Endothelial cell of umbilical vein (primary cell): ENCODE data around the gene TRABD. TPM values are rescaled to one million over a fixed set of nuclear protein-coding genes. Genes with fewer than 3 reads are reported as not detected.
A peak's percentile ranks its signal among the peaks of the same experiment; 100 is the strongest.

ENCODE experiments used
- BruUV-seq: library from RNA; stranded (reverse); fragments of 400-500 nt; replicated peaks from 2 replicates; lab custom pipeline; 2021; lab: Mats Ljungman, UMichigan
- CTCF ChIA-PET: fragments of 300-600, 350-600 bp; sonication (Branson Sonifier 250); formaldehyde crosslinking; loops from one replicate; lab custom pipeline; 2021; ENCODE audit warnings: antibody characterized with exemption, inconsistent platforms; lab: Charles Lee
- POLR2A ChIA-PET: fragments of 300-600, 350-600 bp; sonication (Branson Sonifier 250); formaldehyde crosslinking; loops from one replicate; lab custom pipeline; 2021; ENCODE audit warnings: antibody characterized with exemption, inconsistent platforms; lab: Charles Lee
- DNase-seq: peaks from one replicate; pipeline ENCODE4 v3.0.0-alpha.2; 2011; ENCODE audit warnings: low read depth, low spot score
- FAIRE-seq: peaks from 2 replicates; lab custom pipeline; 2011; peaks lifted over from hg19 to GRCh38; lab: Jason Lieb, UNC
- H2AFZ ChIP-seq: 2 replicates; pipeline ENCODE4 v1.6.0; 2012; ENCODE audit warnings: low read depth, low read length, control low read depth, inconsistent platforms
- H3K27ac ChIP-seq: 2 replicates; pipeline ENCODE4 v1.5.1; 2011; ENCODE audit warnings: low read depth, mild to moderate bottlenecking, control low read depth, low read length, moderate library complexity; ENCODE audit not compliant: insufficient read depth
- H3K27me3 ChIP-seq, 2 experiments: 2 replicates each; pipeline versions ENCODE4 v1.6.0 to v1.6.1; 2011; ENCODE audit warnings: low read length in 2 of 2, mixed read lengths in 1 of 2; ENCODE audit not compliant: control insufficient read depth in 2 of 2, insufficient read depth in 2 of 2
- H3K36me3 ChIP-seq, 2 experiments: 2 replicates in 1 of 2; 3 replicates in 1 of 2; pipeline ENCODE4 v1.5.1; 2011; ENCODE audit warnings: low read length in 2 of 2, mild to moderate bottlenecking in 1 of 2, moderate library complexity in 1 of 2; ENCODE audit not compliant: control insufficient read depth in 2 of 2, insufficient read depth in 2 of 2; ENCODE audit errors: extremely low read depth in 1 of 2
- H3K4me1 ChIP-seq: 3 replicates; pipeline ENCODE4 v1.5.1; 2011; ENCODE audit warnings: mild to moderate bottlenecking, low read length; ENCODE audit not compliant: control insufficient read depth, insufficient read depth; ENCODE audit errors: extremely low read depth
- H3K4me2 ChIP-seq: 2 replicates; pipeline ENCODE4 v1.6.1; 2011; ENCODE audit warnings: low read length, control low read depth, mixed read lengths; ENCODE audit not compliant: insufficient read depth
- H3K4me3 ChIP-seq, 3 experiments: fragments of 200-600 bp in 1 of 3; sonication (generic), shearing (Covaris generic) in 1 of 3; replicated peaks in 1 of 3; 2 replicates each; pipeline ENCODE4 v1.5.1; 2011 to 2016; ENCODE audit warnings: control low read depth in 3 of 3, low read length in 3 of 3, mild to moderate bottlenecking in 2 of 3, inconsistent platforms in 1 of 3, low read depth in 1 of 3, moderate library complexity in 1 of 3; ENCODE audit not compliant: insufficient read depth in 1 of 3
- H3K79me2 ChIP-seq: 2 replicates; pipeline ENCODE4 v1.6.0; 2012; ENCODE audit warnings: low read length, inconsistent platforms; ENCODE audit not compliant: control insufficient read depth, insufficient read depth
- H3K9ac ChIP-seq: replicated peaks from 2 replicates; pipeline ENCODE3; 2011; ENCODE audit warnings: low read length, control low read depth; ENCODE audit not compliant: insufficient read depth; ENCODE audit errors: extremely low read depth
- H3K9me1 ChIP-seq: replicated peaks from 3 replicates; pipeline ENCODE4 v1.6.0; 2011; ENCODE audit warnings: mild to moderate bottlenecking, low read length; ENCODE audit not compliant: control insufficient read depth, insufficient read depth; ENCODE audit errors: extremely low read depth
- H3K9me3 ChIP-seq: replicated peaks from 2 replicates; pipeline ENCODE4 v1.5.1; 2012; ENCODE audit warnings: low read length, inconsistent platforms; ENCODE audit not compliant: control insufficient read depth, insufficient read depth
- H4K20me1 ChIP-seq: replicated peaks from 2 replicates; pipeline ENCODE3; 2011; ENCODE audit warnings: mild to moderate bottlenecking, low read length; ENCODE audit not compliant: control insufficient read depth, insufficient read depth; ENCODE audit errors: extremely low read depth
- EZH2 ChIP-seq: IDR thresholded peaks from 2 replicates; pipeline ENCODE4 v1.6.1; 2012; ENCODE audit warnings: borderline replicate concordance, low read depth, mild to moderate bottlenecking, moderate library complexity, low read length, inconsistent platforms; ENCODE audit not compliant: severe bottlenecking
- FOS ChIP-seq: IDR thresholded peaks from 2 replicates; pipeline ENCODE4 v1.6.1; 2011; ENCODE audit warnings: mild to moderate bottlenecking, low read length, moderate library complexity, borderline replicate concordance; ENCODE audit not compliant: insufficient read depth
- GATA2 ChIP-seq: IDR thresholded peaks from 2 replicates; pipeline ENCODE4 v1.7.0; 2011; ENCODE audit warnings: low read depth, mild to moderate bottlenecking, moderate library complexity, mixed read lengths, low read length; ENCODE audit not compliant: insufficient read length, insufficient read depth
- JUN ChIP-seq: IDR thresholded peaks from 2 replicates; pipeline ENCODE4 v1.6.1; 2011; ENCODE audit warnings: borderline replicate concordance, low read depth; ENCODE audit not compliant: insufficient read length, insufficient read depth
- MYC ChIP-seq: IDR thresholded peaks from one replicate; pipeline ENCODE4 v1.6.1; 2011; ENCODE audit warnings: mild to moderate bottlenecking, low read depth, low read length
- POLR2A ChIP-seq: IDR thresholded peaks from 2 replicates; pipeline ENCODE4 v1.6.1; 2012; ENCODE audit warnings: low read depth, mild to moderate bottlenecking, control low read depth, low read length
- POLR2AphosphoS5 ChIP-seq: IDR thresholded peaks from 2 replicates; pipeline ENCODE4 v1.6.1; 2012; ENCODE audit warnings: low read depth, mild to moderate bottlenecking, control low read depth, low read length, moderate library complexity; ENCODE audit not compliant: insufficient read depth
- dilution Hi-C: fragments of 300-500 bp; cut with MboI; formaldehyde crosslinking; loops from one replicate; pipeline ENCODE4 v1.15.0; 2019; ENCODE audit warnings: low sequenced_read_pairs; ENCODE audit not compliant: extremely low pct_ligation_motif_present
- intact Hi-C: fragments of 100-400 bp; cut with micrococcal nuclease; formaldehyde crosslinking; loops from one replicate; pipeline ENCODE4 v1.10.0; 2022
- polyA plus RNA-seq, 4 experiments: library from polyadenylated mRNA; depleted of rRNA in 3 of 4; stranded (reverse) in 3 of 4; unstranded in 1 of 4; fragments of >200 nt; gene quantifications; 2 replicates each; pipeline versions ENCODE4 v1.2.1 to v1.2.3, GENCODE V29; 2011 to 2012; ENCODE audit warnings: missing spikeins in 1 of 4
- total RNA-seq: library from RNA; stranded (reverse); gene quantifications from 2 replicates; pipeline ENCODE4 v1.2.3, GENCODE V29; 2021
- TF ChIP-seq, protein P1 (sequence below), 2 donors: IDR thresholded peaks; 1 replicate in 1 of 2; 2 replicates in 1 of 2; pipeline ENCODE4 v1.5.1; 2011; ENCODE audit warnings: low read length in 2 of 2, mild to moderate bottlenecking in 2 of 2, moderate library complexity in 2 of 2, control low read depth in 1 of 2, inconsistent platforms in 1 of 2, low read depth in 1 of 2; ENCODE audit not compliant: insufficient read depth in 1 of 2; ENCODE audit errors: extremely low read depth in 1 of 2
- TF ChIP-seq, protein P2 (sequence below): IDR thresholded peaks from 2 replicates; pipeline ENCODE4 v1.6.1; 2011; ENCODE audit not compliant: insufficient read depth, insufficient read length

The TRABD gene
- total and polyA plus RNA-seq, 2 donors (not counting 3 experiments of a cell fraction or from before 2014, with no cell fraction given) = 46.8 to 48.4 TPM

DNA sequence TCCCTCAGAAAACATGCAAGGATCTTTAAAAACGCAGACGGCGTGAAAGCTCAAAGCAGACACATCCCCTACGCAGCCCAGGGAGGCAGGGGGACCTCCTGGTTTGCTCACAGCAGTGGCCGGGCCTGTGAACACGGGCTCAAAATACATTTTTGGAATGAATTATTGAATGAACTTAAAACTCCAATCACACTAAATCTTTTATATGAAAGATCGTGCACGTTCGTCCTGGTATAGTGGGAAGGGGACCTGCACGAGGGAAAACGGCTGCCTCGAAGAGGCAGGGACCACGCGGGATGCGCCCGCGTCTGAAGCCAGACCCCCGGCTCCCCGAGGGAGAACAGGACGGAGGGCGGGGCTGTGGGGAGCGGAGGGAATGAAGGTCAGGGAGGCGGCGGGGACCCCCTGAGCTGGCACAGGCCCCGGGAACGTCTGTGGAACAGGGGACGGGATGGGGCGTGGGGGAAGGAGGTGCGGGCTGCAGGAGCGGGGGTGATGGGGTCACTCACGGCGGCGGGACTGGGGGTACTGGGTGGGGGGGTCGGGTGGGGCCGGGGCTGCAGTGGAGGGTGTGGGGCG lies 16.4 kb upstream of the TRABD start:
- H3K36me3 ChIP-seq = peaks cover 0 to 2% of the 10 kb centered on the region in 2 experiments
- H3K27me3 ChIP-seq = no peaks in the 10 kb centered on the region
- BruUV-seq = no TSS peak
- H3K9me1 ChIP-seq = no peaks in the 10 kb centered on the region
- no peak for FAIRE-seq
- H3K79me2 ChIP-seq = no peaks in the 10 kb centered on the region
- TF ChIP-seq MYC = no peak
- no peak for TF ChIP-seq FOS
- TF ChIP-seq, protein P1, sequence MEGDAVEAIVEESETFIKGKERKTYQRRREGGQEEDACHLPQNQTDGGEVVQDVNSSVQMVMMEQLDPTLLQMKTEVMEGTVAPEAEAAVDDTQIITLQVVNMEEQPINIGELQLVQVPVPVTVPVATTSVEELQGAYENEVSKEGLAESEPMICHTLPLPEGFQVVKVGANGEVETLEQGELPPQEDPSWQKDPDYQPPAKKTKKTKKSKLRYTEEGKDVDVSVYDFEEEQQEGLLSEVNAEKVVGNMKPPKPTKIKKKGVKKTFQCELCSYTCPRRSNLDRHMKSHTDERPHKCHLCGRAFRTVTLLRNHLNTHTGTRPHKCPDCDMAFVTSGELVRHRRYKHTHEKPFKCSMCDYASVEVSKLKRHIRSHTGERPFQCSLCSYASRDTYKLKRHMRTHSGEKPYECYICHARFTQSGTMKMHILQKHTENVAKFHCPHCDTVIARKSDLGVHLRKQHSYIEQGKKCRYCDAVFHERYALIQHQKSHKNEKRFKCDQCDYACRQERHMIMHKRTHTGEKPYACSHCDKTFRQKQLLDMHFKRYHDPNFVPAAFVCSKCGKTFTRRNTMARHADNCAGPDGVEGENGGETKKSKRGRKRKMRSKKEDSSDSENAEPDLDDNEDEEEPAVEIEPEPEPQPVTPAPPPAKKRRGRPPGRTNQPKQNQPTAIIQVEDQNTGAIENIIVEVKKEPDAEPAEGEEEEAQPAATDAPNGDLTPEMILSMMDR (IDR thresholded peaks at IDR 0.05; ENCODE audit: extremely low read depth in 1 of 2, insufficient read depth in 1 of 2, low read depth in 1 of 2, low read length in 2 of 2) = no peak
- TF ChIP-seq GATA2 = no peak
- TF ChIP-seq EZH2 = no peak
- TF ChIP-seq POLR2A = no peak
- TF ChIP-seq POLR2AphosphoS5 = no peak
- TF ChIP-seq, protein P2, sequence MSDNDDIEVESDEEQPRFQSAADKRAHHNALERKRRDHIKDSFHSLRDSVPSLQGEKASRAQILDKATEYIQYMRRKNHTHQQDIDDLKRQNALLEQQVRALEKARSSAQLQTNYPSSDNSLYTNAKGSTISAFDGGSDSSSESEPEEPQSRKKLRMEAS = no peak
- TF ChIP-seq JUN = no peak
- ChIA-PET CTCF (no interaction called here), POLR2A (no interaction called here)
- H3K4me1 ChIP-seq = peaks cover 4% of the 10 kb centered on the region
- no peak overlapping the region for H3K4me2 ChIP-seq
- intact Hi-C loops (no loop called here), dilution Hi-C loops (no loop called here)
- H4K20me1 ChIP-seq = no peaks in the 10 kb centered on the region
- no peak overlapping the region for H3K9ac ChIP-seq
- no peaks in the 10 kb centered on the region for H3K9me3 ChIP-seq
- no peak for DNase-seq
- H2AFZ ChIP-seq = no peak overlapping the region
- no peak overlapping the region for H3K27ac ChIP-seq
- H3K4me3 ChIP-seq = peak overlapping the region in 1 of 3 experiments; percentile 42
